ENCODE results near the gene ARHGAP19. TPM values are rescaled to one million over a fixed set of nuclear protein-coding genes. Genes with fewer than 3 reads are reported as not detected.

Gene ARHGAP19
- total and polyA plus RNA-seq, 2 experiments from 2014 or later, result 2.7 to 8.7 TPM

DNA sequence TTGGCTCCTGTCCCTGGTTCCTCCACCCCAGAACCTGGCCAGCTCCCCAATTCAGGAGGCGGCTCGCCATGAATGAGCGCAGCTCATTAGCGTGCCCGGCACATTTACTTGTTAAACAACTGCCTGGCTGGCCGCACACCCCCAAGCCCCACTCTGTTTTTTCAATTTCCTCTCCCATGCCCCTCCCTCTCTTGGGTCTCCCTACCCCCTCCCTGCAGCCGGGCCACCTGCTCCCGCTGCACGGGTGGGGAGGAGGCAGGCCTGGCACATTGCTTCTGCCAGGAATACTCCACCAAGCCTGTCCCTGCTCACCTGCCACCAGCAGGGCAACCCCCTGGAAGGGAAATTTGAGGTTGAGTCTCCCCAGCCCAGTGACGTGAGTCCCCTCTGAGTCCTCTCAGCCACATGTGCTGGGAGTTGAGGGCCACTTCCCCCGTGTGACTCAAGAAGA lies 104.2 kb downstream of the ARHGAP19 start:
- H3K4me1 ChIP-seq (ENCODE audit: insufficient read depth), result peaks cover 12% of the 10 kb centered on the region
- H3K79me2 ChIP-seq, result no peaks in the 10 kb centered on the region
- no peaks in the 10 kb centered on the region for H4K20me1 ChIP-seq (ENCODE audit: insufficient read depth, poor library complexity, severe bottlenecking)
- H3K4me2 ChIP-seq, result no peak overlapping the region
- peaks cover 46% of the 10 kb centered on the region for H3K27me3 ChIP-seq
- DNase-seq (ENCODE audit: low spot score), result no peak
- no peaks in the 10 kb centered on the region for H3K36me3 ChIP-seq (replicated peaks; ENCODE audit: insufficient read depth, low read depth)
- H3K27ac ChIP-seq, result no peak overlapping the region
- no peaks in the 10 kb centered on the region for H3K9me3 ChIP-seq (ENCODE audit: low read depth)
- no peak for TF ChIP-seq EZH2phosphoT487 (IDR thresholded peaks at IDR 0.05; ENCODE audit: low read depth, severe bottlenecking, unreplicated experiment)
- TF ChIP-seq, protein P1, sequence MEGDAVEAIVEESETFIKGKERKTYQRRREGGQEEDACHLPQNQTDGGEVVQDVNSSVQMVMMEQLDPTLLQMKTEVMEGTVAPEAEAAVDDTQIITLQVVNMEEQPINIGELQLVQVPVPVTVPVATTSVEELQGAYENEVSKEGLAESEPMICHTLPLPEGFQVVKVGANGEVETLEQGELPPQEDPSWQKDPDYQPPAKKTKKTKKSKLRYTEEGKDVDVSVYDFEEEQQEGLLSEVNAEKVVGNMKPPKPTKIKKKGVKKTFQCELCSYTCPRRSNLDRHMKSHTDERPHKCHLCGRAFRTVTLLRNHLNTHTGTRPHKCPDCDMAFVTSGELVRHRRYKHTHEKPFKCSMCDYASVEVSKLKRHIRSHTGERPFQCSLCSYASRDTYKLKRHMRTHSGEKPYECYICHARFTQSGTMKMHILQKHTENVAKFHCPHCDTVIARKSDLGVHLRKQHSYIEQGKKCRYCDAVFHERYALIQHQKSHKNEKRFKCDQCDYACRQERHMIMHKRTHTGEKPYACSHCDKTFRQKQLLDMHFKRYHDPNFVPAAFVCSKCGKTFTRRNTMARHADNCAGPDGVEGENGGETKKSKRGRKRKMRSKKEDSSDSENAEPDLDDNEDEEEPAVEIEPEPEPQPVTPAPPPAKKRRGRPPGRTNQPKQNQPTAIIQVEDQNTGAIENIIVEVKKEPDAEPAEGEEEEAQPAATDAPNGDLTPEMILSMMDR (IDR thresholded peaks at IDR 0.05; ENCODE audit: poor library complexity), result no peak
- TF ChIP-seq EZH2 (IDR thresholded peaks at IDR 0.05; ENCODE audit: borderline replicate concordance), result no peak
- H3K4me3 ChIP-seq, result no peak overlapping the region
- H2AFZ ChIP-seq, result no peak overlapping the region
- H3K9me2 ChIP-seq (replicated peaks; ENCODE audit: insufficient read depth), result no peaks in the 10 kb centered on the region
- WGBS (ENCODE audit: low lambda C conversion rate, missing lambda C conversion rate), result 84% methylated on average over 11 of the region's 11 CpGs

DNA sequence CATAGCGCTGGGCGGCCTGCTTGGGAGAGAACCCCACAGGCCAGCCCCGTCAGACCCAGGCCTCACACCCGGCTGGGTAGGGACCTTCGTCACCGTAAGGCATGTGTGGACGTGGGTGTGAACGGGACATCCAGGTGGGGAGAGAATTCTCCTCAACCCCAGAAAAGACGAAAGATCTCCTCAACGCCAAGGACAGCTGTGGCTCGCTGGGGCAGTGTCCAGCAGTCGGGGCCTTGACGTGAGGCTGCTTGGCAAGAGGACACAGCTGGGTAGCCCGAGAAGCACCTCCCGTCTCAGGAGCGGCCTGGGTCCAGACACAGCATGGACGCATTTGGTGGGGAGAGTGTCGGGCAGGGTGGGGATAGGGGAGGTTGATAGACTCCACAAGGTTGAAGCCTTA lies 105.5 kb downstream of the ARHGAP19 start:
- no peak for DNase-seq (ENCODE audit: low spot score)
- H3K9me3 ChIP-seq (ENCODE audit: low read depth), result no peaks in the 10 kb centered on the region
- no peaks in the 10 kb centered on the region for H3K9me2 ChIP-seq (replicated peaks; ENCODE audit: insufficient read depth)
- H3K4me1 ChIP-seq (ENCODE audit: insufficient read depth), result peaks cover 12% of the 10 kb centered on the region
- no peaks in the 10 kb centered on the region for H4K20me1 ChIP-seq (ENCODE audit: insufficient read depth, poor library complexity, severe bottlenecking)
- WGBS (ENCODE audit: low lambda C conversion rate, missing lambda C conversion rate), result 86% methylated on average over 18 of the region's 18 CpGs
- H3K79me2 ChIP-seq, result no peaks in the 10 kb centered on the region
- TF ChIP-seq, protein P1 (IDR thresholded peaks at IDR 0.05; ENCODE audit: poor library complexity), result no peak
- no peak for TF ChIP-seq EZH2 (IDR thresholded peaks at IDR 0.05; ENCODE audit: borderline replicate concordance)
- TF ChIP-seq EZH2phosphoT487 (IDR thresholded peaks at IDR 0.05; ENCODE audit: low read depth, severe bottlenecking, unreplicated experiment), result no peak
- no peak overlapping the region for H3K4me3 ChIP-seq
- no peak overlapping the region for H2AFZ ChIP-seq
- no peak overlapping the region for H3K27ac ChIP-seq
- H3K4me2 ChIP-seq, result no peak overlapping the region
- peaks cover 55% of the 10 kb centered on the region for H3K27me3 ChIP-seq
- H3K36me3 ChIP-seq (replicated peaks; ENCODE audit: insufficient read depth, low read depth), result no peaks in the 10 kb centered on the region

DNA sequence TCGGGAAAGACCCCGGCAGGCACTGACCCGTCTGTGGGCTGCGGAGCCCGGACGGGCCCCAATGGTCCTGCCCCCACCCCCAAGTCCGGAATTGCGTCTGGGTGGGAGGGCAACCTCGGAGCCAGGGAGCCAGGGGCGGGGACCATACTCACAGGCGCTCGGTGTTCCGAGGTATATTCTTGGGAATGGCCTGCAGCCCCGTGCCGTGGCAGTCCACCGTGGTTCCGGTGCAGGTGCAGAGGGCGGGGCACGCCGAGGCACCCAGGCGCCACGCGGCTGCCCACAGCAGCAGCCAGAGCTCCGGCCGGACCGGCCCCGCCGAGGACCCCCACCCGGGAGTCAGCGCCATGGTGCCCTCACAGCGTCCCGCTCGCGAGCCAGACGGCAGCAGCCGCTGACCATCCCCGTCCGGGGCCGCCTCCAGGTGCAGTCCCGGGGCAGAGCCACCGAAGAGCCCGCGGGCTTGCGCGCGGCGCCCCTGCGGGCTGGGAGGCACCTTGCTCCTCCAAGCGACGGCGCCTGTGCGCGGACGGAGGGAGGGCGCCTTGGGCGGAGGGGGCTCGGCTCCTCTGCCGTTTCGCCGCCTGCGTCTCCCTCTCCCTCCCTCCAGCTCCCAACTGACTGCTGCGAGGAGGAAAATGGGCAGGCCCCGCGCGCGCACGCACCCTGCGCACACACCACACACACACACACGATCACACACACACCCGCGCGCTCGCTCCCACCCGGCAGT lies 106.9 kb downstream of the ARHGAP19 start, which contains the start of gene SLIT1:
SLIT1 (minus strand) TSS at position 634 of the 733 bp plus-strand sequence; CDS start at position 349, 285 bp downstream.
- no peaks in the 10 kb centered on the region for H3K9me2 ChIP-seq (replicated peaks; ENCODE audit: insufficient read depth)
- H3K79me2 ChIP-seq, result no peaks in the 10 kb centered on the region
- H3K36me3 ChIP-seq (replicated peaks; ENCODE audit: insufficient read depth, low read depth), result no peaks in the 10 kb centered on the region
- peak; percentile 70 for TF ChIP-seq EZH2 (IDR thresholded peaks at IDR 0.05; ENCODE audit: borderline replicate concordance)
- TF ChIP-seq, protein P1 (IDR thresholded peaks at IDR 0.05; ENCODE audit: poor library complexity), result peak; percentile 5
- no peak for TF ChIP-seq EZH2phosphoT487 (IDR thresholded peaks at IDR 0.05; ENCODE audit: low read depth, severe bottlenecking, unreplicated experiment)
- H3K4me1 ChIP-seq (ENCODE audit: insufficient read depth), result peaks cover 12% of the 10 kb centered on the region
- 1% methylated on average over 60 of the region's 74 CpGs for WGBS (ENCODE audit: low lambda C conversion rate, missing lambda C conversion rate)
- no peak within 1 kb of the TSS for H3K27ac ChIP-seq
- no peaks in the 10 kb centered on the region for H4K20me1 ChIP-seq (ENCODE audit: insufficient read depth, poor library complexity, severe bottlenecking)
- peak within 1 kb of the TSS; percentile 91 for H3K4me2 ChIP-seq
- peak; percentile 42 for DNase-seq (ENCODE audit: low spot score)
- H2AFZ ChIP-seq, result no peak within 1 kb of the TSS
- H3K9me3 ChIP-seq (ENCODE audit: low read depth), result no peaks in the 10 kb centered on the region
- peaks cover 60% of the 10 kb centered on the region for H3K27me3 ChIP-seq
- H3K4me3 ChIP-seq, result peak within 1 kb of the TSS; percentile 18
